Stimulated activated CD4-positive, alpha-beta T cell treated with anti-CD3 and anti-CD28 coated beads, Interleukin-2, amount 100 ng/mL, for 4 hours (primary cell): Measurements from ENCODE around the gene CXCL8.
"Not testable (repeated sequence)": the region's sequence is repeated elsewhere in the genome, so short reads cannot be mapped to it uniquely, and the experiment has no call there.

ENCODE experiments used
- DNase-seq: peaks from one replicate; pipeline ENCODE4 v3.0.0-alpha.2; 2020; ENCODE audit warnings: low read depth

CXCL8 gene

GRCh38 chr4:73740353-73740778 lies at the start of gene CXCL8:
Gene CXCL8 (plus strand): TSS chr4:73740569. CDS start chr4:73740659, 90 bp downstream.
- no peak for DNase-seq

GRCh38 chr4:73691201-73691600 lies 49.2 kb upstream of the CXCL8 start:
- DNase-seq: not testable (repeated sequence)

DNA sequence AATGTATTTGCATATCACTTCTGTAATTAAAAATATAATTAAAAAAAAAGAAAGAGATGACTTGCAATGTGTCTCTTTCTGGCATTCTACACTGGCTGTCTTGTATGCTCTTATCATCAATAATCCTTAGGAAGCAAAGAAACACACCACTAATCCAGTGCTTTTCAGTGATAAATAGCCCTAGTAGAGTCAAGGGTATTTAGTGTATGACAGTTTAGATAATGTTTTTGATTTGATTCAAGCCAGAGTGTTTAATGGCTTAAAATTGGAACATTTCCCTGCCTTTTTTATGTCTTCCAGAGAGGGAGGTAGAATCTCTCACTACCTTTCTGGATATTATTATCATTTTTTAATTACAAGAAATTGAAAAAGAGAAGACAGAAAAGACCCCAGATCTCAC lies 48.6 kb upstream of the CXCL8 start:
- no peak for DNase-seq

DNA sequence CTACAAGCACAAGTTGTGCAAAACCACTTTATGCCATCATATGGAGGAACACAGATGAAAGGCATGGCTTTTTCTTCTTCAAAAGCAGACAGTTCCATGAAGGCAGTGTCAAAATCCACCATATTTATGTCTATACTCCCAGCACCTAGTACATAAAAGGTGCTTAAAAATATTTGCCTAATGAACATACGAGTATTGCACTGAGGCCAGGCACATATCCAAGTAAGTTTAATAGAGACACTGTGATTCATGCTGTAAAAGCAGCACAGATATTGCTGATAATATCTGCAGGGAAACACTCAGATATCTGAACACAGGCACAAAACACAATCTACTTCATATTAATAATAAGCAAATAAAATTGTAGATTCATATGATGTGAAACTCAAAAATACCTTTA lies 48.1 kb upstream of the CXCL8 start:
- no peak for DNase-seq

DNA sequence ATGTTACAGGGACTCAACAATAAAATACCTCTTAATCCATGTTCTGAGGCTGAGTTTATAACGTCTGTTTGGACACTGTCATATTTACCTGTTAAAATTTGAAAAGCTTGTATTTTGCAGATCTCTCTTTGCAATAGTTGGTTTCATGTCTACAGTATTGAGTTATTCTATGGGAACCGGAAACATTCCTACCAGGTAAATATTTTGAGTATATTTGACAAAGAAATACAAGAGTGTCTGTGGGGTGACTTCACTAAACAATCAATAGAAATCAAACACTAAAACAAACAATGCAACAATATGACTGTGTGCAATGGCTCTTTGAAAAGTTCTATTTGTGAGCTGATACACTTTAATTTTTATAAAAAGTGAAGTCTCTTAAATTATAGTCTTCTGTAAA lies 47.7 kb upstream of the CXCL8 start:
- no peak for DNase-seq

DNA sequence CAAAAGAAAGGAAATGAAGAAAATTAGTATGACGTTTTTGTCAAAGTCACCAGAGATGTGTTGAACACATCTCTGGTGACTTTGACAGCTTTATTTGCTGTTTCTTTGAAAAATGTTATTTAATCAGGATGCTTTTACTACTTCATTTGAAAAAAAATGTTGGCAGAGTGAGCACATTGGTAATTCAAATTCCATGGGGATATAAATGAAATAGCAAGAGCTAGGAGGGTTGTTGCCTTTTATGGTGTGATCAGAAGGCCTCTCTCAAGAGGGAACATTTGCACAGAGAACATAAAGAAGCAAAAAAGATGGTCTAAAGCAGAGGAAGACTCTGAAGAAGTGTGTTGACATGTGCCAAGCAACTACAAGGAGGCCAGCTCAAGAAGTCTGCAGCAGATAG lies 46.6 kb upstream of the CXCL8 start:
- no peak for DNase-seq

DNA sequence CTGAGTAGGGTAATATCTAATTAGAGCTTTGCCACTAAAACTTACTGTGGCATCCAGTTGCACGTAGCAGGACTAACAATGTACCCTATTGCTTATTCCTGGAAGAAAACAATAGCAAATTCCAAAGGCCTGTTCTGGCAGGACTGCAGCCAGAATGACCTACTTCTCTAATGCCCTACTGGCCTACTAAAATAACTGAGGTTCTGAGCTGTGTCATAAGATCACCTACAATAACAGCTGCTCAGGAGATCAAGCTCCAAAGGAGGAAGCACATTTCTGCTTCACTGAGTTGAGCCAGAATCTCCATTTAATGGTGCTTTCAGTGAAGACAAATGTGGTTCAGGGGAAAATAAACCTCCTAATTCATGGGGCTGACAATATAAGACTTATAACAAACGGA lies 42.2 kb upstream of the CXCL8 start:
- no peak for DNase-seq

DNA sequence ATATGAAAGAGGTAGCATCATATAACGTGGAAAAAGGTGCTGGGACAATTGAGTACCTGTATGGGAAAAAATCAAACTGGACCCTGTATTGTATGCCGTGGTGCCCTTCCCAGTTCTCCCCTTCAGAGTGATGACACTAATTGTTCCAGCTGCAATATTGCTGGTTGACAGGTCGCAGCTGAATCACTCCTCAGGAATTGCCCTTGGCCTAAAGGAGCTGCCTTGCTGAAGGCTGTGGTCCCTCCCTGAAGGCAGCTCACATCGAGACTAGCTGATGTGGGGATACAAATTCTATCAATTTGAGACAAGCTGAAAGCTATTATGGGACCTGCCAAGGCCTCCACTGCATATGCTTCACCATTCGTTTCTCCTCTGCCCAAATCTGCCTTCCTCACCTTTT lies 39.3 kb upstream of the CXCL8 start:
- DNase-seq: no peak

DNA sequence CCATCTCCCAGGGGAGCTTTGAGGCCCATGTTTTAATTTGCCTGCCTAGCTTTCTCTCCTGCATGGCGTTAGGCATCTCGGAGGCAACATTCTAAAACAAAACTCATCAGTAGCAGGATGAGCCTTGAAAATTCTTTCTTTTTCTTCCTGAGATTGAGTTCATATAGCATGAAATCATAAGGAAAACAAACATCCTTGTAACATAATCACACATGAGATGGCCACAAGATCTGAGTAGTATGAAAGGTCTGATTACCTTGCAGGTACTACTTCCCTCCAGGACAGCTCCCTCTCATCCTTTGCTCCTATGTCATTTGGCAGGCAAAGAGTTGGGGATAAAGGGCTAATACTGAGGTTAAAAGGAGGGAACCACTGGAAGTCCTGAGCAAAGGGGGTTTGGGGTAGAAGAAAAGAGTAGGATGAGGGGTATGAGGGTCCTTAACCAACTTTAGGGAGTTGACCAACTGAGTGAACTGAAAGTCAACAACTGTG lies 37.5 kb upstream of the CXCL8 start:
- DNase-seq: no peak

DNA sequence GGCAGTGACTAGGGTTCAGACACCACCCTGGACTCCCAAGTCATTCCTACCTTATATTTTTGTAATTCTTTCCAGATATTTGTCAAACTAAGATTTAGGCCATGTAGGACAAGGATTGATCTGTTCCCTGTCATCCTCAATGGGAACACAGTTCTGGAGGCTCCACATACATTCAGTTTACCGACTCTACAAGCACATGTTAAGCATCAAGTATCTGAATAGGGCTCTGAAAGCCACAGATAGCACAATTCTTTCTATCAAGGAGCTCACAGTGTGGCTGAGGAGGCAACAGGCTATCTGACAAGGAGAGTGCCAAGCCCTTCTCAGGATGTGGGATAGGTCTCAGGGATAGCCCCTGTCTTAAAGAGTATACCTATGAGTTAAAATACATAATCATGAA lies 37.0 kb upstream of the CXCL8 start:
- no peak for DNase-seq

GRCh38 chr4:73704314-73705055 lies 35.9 kb upstream of the CXCL8 start:
- DNase-seq: no peak

DNA sequence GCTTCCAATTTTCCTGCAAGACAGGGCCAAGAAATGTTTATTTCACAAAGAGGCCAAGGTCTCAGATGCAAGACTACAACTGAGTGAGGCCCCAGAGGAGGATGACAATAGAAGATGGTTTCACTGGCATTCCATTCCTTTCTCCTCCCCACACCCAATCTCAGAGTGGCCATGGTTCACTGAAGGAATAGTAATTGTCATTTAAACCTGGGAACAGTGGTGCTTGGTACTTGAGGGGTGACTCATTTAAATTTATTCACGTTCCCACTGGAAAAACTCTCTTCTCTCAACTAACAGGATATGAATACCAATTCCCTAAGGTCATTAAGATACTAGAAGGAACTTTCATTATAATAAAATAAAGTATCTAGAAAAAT lies 35.3 kb upstream of the CXCL8 start:
- no peak for DNase-seq

DNA sequence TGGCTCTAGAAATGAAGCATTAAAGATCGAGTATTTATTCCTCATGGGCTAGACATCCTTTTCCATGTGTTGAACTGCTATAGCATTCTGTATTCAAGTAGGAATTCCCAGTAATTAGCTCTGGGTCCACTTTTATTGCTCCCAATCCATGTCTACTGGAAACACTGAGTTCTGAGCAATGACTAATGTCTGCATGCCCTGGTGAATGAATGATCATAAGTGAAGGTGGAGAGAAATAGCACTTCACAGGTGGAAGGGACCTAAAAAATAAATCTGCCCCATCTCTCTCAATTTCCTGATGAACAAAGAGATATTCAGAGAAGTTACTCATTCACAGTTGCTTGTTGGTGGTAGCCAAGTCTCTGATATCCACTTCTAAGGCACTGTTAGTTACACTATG lies 34.6 kb upstream of the CXCL8 start:
- no peak for DNase-seq

- no peak for DNase-seq
These were observed 33.6 kb upstream of the CXCL8 start for GRCh38 chr4:73706811-73707210.

DNA sequence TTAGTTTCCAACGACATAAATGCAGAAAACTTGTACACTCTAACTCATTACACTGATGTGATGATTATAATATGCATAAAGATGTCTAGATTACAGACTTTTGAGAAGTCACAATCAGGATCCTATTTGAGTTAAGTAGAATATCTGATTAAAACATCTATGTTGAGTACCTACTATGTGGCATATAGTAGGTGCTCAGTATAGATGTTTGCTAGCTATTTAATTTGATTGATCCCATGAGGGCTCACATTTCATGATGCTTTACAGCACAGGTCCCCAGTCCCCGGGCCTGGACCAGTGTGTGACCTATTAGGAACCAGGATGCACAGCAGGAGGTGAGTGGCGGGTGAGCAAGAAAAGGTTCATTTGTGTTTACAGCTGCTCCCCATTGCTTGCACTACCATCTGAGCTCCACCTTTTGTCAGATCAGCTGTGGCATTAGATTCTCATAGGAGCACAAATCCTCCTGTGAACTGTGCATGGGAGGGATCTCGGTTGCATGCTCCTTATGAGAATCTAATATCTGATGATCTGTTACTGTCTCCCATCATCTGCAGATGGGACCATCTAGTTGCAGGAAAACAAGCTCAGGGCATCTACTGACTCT lies 33.0 kb upstream of the CXCL8 start:
- no peak for DNase-seq

DNA sequence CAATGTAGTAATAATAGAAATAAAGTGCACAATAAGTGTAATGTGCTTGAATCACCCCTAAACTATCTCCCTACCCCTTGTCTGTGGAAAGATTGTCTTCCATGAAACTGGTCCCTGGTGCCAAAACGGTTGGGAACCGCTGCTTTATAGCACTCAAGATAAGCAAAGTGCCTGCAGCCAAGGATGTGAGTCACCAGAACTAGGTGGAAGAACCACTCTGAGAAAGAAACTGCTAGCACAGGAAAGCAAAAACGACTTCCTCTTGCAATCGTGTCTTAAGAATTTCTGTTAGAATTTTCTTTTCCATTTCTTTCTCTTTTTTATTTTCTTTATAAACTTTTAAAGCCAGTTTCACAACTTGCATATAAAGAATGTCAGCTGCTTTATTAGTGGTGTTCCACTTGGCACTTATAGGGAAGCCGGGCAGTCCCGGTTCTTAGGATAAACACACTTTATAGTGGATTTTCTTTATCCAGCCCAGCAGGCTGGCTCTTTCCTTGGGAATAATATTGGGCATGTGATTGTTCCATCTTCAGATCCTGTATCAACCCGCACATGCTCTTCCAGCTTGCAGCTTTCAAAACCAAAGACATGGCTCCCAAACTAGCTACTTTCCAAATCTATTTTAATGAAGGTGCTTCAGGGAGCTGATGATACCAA lies 32.3 kb upstream of the CXCL8 start:
- DNase-seq: no peak

- no peak for DNase-seq
These were observed 30.8 kb upstream of the CXCL8 start for GRCh38 chr4:73709451-73710033.

DNA sequence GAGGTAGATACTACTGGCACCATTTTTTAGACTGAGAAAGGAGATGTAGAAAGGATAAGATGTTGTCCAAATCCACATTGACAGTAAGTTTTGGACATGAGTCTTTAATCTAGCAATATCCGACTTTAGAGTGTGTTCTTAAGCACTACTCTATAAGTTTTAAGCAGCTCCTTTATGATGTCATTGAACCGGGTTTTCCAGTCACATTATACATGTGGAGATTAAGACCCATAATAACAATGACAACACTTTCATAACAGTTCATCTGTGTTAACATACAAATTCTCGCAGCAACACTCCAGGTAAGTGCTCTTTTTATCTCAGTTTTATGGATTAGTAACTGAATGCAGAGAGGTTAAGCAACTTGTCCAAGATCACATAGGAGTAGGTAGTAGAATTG lies 30.3 kb upstream of the CXCL8 start:
- DNase-seq: no peak

DNA sequence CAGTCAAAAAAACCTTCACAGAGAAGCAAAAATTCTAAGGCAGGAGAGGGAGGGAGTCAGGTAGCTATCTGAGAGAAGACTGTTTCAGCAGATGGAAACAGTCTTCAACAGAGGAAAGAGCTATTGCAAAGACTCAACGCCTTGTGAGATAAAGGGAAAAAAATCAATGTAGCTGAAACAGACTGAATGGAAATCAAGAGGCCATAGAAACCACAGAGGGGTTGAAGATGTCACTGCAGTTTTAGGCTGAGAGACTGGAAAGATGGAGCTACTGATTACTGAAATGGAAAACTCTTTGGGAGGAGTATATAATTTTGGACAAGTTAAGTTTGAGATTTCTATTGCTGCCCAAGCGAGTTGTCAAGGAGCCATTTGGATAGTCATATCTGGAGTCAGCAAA lies 28.4 kb upstream of the CXCL8 start:
- DNase-seq: no peak

DNA sequence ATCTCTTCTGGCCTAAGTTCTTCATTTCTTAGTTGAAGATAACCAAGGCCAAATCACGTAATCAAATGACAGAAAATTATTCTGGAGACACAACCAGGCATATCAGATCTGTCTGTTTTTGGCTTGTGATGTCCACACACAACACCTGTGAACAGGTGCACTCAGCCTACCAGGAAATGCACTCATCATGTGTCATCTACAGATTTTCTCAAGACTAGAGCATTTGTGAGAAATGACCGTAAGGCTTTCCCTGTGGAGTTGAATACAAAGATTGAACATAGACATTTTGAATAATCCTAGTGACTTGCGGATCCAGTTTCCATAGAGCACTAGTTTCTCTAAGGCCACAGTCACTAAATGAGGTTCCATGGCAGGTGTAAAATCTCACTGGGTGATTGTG lies 26.7 kb upstream of the CXCL8 start:
- no peak for DNase-seq

GRCh38 chr4:73714647-73715046 lies 25.7 kb upstream of the CXCL8 start:
- no peak for DNase-seq

DNA sequence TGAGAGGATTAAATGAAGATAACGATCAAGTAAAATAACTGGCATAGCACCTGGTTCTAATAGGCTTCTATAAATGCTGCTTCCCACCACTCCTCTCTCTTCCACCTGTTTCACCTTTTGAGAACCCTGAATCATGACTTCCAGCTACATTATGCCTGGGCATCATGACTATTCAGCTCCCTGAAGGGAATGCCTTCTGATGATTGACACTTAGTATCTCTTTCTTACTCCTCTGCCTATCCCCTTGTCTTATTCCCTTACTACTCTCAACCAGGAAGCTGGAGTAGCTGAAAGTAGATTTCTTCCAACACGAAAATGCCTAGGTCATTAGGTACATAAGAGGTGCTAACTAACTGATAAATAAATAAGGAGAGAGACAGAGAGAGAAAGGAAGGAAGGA lies 24.7 kb upstream of the CXCL8 start:
- DNase-seq: no peak
